H1 (cell line): ENCODE results near the gene RER1. TPM values are rescaled to one million over a fixed set of nuclear protein-coding genes. Genes with fewer than 3 reads are reported as not detected.

ENCODE experiments used
- CHD7 ChIP-seq: fragments of 300-600 bp; sonication (generic); IDR thresholded peaks from 2 replicates; pipeline ENCODE4 v1.7.1; 2012; ENCODE audit warnings: low read length, moderate library complexity, mild to moderate bottlenecking, inconsistent platforms; ENCODE audit not compliant: insufficient replicate concordance
- GTF2F1 ChIP-seq: IDR thresholded peaks from 2 replicates; pipeline ENCODE4 v1.6.1; 2012; ENCODE audit warnings: low read depth, low read length, improper control_type of control experiment, borderline replicate concordance
- HDAC2 ChIP-seq, 2 experiments: fragments of 300-600 bp in 1 of 2; sonication (generic) in 1 of 2; IDR thresholded peaks; 2 replicates each; pipeline ENCODE4 v1.6.1; 2011 to 2012; ENCODE audit warnings: low read depth in 2 of 2, low read length in 2 of 2, mild to moderate bottlenecking in 2 of 2, moderate library complexity in 2 of 2, borderline replicate concordance in 1 of 2, inconsistent platforms in 1 of 2
- USF2 ChIP-seq: IDR thresholded peaks from 2 replicates; pipeline ENCODE4 v1.6.1; 2011; ENCODE audit warnings: low read length, improper control_type of control experiment
- polyA plus RNA-seq, 7 experiments: library from polyadenylated mRNA; depleted of rRNA in 3 of 7; stranded (reverse) in 5 of 7; unstranded in 2 of 7; fragments of >200 nt in 5 of 7; fragments of 200-250 nt in 2 of 7; gene quantifications; 1 replicate in 5 of 7; 2 replicates in 1 of 7; 4 replicates in 1 of 7; pipeline versions ENCODE4 v1.2.1 to v1.2.3, GENCODE V29; 2011 to 2013; ENCODE audit warnings: missing spikeins in 2 of 7, mixed read lengths in 2 of 7
- total RNA-seq: library from RNA; stranded (reverse); fragmentation: NEBNext Ultra II Directional; extraction: Animal tissue kit (Norgen Biotek cat#: 25700); gene quantifications from 2 replicates; pipeline ENCODE4 v1.2.1, GENCODE V29; 2021

RER1 gene
- total and polyA plus RNA-seq, 2 of the 8 experiments (the other 6 are each of a cell fraction or from before 2014, with no cell fraction given): 102 to 134 TPM

DNA sequence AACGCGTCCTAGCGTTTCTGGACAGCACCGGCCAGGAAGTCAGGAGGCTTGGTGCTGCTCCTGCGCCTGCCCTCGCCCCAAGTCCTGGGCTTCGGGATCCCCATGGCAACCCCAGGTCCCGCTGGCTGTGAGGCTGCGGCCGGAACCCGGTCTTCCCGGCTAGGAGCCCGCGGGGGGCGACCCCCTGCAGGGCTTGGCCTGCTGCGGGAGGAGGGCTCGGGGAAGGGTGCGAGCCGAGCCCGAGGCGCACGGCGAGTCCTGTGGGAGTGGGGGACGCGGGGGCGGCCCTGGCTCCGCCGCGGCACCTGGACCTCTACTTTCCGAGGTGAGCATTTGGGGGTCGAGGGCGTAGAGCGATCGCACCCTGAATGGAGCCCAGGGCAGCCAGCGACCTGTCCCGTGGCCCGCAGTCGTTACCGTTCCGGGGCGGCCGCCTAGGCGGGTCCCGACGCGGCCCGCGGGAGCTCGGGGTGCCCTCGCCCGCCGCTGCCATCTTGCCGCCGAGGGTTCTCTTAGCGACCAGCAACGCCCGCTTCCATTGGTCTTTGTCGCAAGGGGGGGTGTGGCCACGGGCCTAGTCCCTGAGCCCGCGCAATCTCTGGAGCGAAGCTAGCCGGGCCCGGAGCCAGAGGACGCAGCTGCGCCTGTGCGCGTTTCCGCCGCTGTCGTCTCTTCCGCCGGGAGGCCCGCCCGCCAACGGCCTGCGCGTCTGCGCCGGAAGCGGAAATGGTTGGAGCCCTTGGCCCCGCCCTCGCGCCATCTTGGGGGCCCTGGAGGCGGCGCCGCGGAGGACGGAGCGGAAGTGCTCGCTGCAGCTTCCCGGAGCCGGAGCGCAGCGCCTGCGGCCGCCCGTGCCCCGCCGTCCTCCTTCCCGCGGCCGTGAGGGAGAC lies at the start of gene RER1, which contains the start of gene MORN1 (continued):
- no peak for TF ChIP-seq CHD7
- peak in 1 of 2 experiments; percentile 98; a peak in 2 of 4 replicates for TF ChIP-seq HDAC2 (IDR thresholded peaks at IDR 0.05; ENCODE audit: borderline replicate concordance in 1 of 2, low read depth in 2 of 2, low read length in 2 of 2)
- peak; percentile 44; the same call in 1 of the 2 replicates for TF ChIP-seq GTF2F1
- no peak for TF ChIP-seq USF2
